ENCODE data around the gene FOXO4. TPM values are rescaled to one million over a fixed set of nuclear protein-coding genes. Genes with fewer than 3 reads are reported as not detected.
A peak's percentile ranks its signal among the peaks of the same experiment; 100 is the strongest.

The FOXO4 gene
- total and polyA plus RNA-seq, 7 donors, result 14.6 to 80.7 (median 56.5) TPM

DNA sequence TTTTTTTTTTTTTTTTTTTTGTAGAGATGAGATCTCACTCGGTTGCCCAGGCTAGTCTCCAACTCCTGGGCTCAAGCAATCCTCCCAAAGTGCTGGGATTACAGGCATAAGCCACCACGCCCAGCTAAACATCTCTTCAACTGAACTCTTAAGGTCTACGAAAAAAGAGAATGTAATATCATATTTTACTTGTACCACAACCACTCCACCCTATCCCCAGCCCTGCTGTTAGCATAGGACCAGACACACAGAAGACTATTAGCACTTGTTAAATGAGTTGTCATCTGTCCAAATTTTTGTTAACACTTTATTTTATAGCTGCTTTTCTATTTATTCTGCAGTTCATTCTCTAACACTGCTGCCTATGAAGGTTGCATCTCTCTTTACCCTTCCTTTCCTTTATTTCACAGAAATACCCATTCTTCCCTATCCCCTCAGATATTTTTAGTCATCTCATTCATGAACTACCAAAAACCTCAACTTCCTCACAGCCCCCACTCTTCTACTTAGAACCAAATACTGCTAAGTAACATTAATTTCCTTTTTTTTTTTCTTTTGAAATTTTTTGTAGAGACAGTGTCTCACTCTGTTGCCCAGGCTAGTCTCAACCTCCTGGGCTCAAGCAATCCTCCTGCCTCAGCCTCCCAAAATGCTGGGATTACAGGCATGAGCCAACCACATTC is 37.7 kb upstream of the FOXO4 start:
- H3K4me3 ChIP-seq, result no peak overlapping the region
- DNase-seq (no peak), ATAC-seq (no peak)
- TF ChIP-seq CTCF (IDR thresholded peaks at IDR 0.05), result no peak
- H3K4me1 ChIP-seq, result no peaks in the 10 kb centered on the region
- intact Hi-C loops (cut with DNase I), result no loop called here
- WGBS, 3 donors, result 64 to 98% (median 79%) methylated on average over 3 of the region's 3 CpGs
- H3K9me3 ChIP-seq, result no peaks in the 10 kb centered on the region
- H3K36me3 ChIP-seq (ENCODE audit: insufficient read depth in 1 of 2, low read depth in 1 of 2), result peaks cover 0 to 41% of the 10 kb centered on the region in 2 donors
- H3K27me3 ChIP-seq (ENCODE audit: insufficient read depth in 3 of 3, low read length in 2 of 3), result peaks cover 0 to 3% (median 0%) of the 10 kb centered on the region in 3 donors
- H3K27ac ChIP-seq, result no peak overlapping the region

DNA sequence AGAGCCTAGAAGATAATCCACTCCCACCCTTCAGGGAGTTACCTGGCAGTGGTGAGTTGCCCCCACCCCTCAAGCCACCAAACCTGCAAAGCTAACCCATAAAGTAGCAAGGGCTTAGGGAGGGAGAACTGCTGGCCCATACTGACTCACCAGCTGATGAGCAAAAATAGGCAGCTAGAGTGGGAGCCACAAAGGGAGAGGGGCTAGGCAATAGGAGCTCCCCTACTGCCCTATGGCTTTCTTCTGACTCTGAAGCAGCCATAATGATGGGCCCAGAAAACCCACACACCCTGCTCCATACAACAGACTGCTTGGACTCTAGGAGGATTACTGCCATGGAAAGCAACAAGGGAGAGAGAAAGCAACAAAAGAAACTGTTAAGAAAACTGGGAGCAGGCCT is 35.5 kb upstream of the FOXO4 start:
- no peak for ATAC-seq
- intact Hi-C loops (cut with DNase I), result no loop called here
- no peaks in the 10 kb centered on the region for H3K9me3 ChIP-seq
- no peak overlapping the region for H3K27ac ChIP-seq
- H3K4me3 ChIP-seq, result no peak overlapping the region
- no peak for DNase-seq
- no peak for TF ChIP-seq CTCF (IDR thresholded peaks at IDR 0.05)
- no peaks in the 10 kb centered on the region for H3K4me1 ChIP-seq
- peaks cover 0 to 5% (median 0%) of the 10 kb centered on the region in 3 donors for H3K27me3 ChIP-seq (ENCODE audit: insufficient read depth in 3 of 3, low read length in 2 of 3)
- peaks cover 0 to 41% of the 10 kb centered on the region in 2 donors for H3K36me3 ChIP-seq (ENCODE audit: insufficient read depth in 1 of 2, low read depth in 1 of 2)

GRCh38 chrX:71067089-71067488 is 28.6 kb upstream of the FOXO4 start:
- Histone ChIP-seq H3K27me3 (ENCODE audit: insufficient read depth in 3 of 3, low read length in 2 of 3) (peaks cover 0 to 20% (median 0%) of the 10 kb centered on the region in 3 donors), H3K36me3 (ENCODE audit: insufficient read depth in 1 of 2, low read depth in 1 of 2) (peaks cover 0 to 5% of the 10 kb centered on the region in 2 donors), H3K9me3 (no peaks in the 10 kb centered on the region), H3K4me1 (no peaks in the 10 kb centered on the region), H3K4me3 (peak overlapping the region; percentile 73), H3K27ac (peak overlapping the region; percentile 85)
- WGBS, 3 donors, result 5 to 40% (median 7%) methylated on average over 2 of the region's 2 CpGs
- ATAC-seq (no peak), DNase-seq (no peak)
- intact Hi-C loops (cut with DNase I), result no loop called here
- no peak for TF ChIP-seq CTCF (IDR thresholded peaks at IDR 0.05)

DNA sequence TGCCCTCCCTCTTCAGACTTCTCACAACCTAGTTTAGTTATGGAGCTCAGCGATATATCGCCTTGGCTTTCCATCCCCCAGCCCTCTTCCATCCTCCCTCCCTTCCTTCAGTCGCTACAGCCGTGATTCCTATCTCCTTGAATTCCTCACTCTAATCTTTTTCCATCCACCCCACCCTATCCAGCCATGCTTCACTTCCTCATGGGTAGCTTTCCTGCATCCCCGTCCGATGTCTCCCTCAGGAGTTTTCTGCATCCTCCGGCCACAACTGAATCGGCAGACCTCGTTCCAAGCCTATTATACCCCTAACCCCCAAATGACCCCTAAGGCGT is 28.0 kb upstream of the FOXO4 start:
- Histone ChIP-seq H3K4me3 (peak overlapping the region; percentile 73), H3K27ac (peak overlapping the region; percentile 85), H3K4me1 (no peaks in the 10 kb centered on the region), H3K27me3 (ENCODE audit: insufficient read depth in 3 of 3, low read length in 2 of 3) (peaks cover 0 to 24% (median 0%) of the 10 kb centered on the region in 3 donors), H3K9me3 (no peaks in the 10 kb centered on the region), H3K36me3 (ENCODE audit: insufficient read depth in 1 of 2, low read depth in 1 of 2) (peaks cover 0 to under 1% of the 10 kb centered on the region in 2 donors)
- 0 to 25% (median 1%) methylated on average over 10 of the region's 10 CpGs for WGBS, 3 donors
- no peak for TF ChIP-seq CTCF (IDR thresholded peaks at IDR 0.05)
- intact Hi-C loops (cut with DNase I), result no loop called here
- ATAC-seq (peak in 1 of 4 donors; percentile 23), DNase-seq (no peak)
